Activated effector memory CD4-positive, alpha-beta T cell treated with Interleukin-2 at 50 U/mL for 16 hours (primary cell): ENCODE results near the gene CHN1.

ENCODE experiments used
- DNase-seq: peaks from one replicate; pipeline ENCODE4 v3.0.0-alpha.2; 2020

CHN1 gene, protein sequence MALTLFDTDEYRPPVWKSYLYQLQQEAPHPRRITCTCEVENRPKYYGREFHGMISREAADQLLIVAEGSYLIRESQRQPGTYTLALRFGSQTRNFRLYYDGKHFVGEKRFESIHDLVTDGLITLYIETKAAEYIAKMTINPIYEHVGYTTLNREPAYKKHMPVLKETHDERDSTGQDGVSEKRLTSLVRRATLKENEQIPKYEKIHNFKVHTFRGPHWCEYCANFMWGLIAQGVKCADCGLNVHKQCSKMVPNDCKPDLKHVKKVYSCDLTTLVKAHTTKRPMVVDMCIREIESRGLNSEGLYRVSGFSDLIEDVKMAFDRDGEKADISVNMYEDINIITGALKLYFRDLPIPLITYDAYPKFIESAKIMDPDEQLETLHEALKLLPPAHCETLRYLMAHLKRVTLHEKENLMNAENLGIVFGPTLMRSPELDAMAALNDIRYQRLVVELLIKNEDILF

GRCh38 chr2:175004980-175005732 is at the start of gene CHN1:
Gene CHN1 (minus strand): TSS chr2:175005381. CDS start chr2:175004912, 469 bp downstream.
- peak; percentile 62 for DNase-seq

- DNase-seq, result no peak
Measured at GRCh38 chr2:175054340-175054739, 49.2 kb upstream of the CHN1 start.

DNA sequence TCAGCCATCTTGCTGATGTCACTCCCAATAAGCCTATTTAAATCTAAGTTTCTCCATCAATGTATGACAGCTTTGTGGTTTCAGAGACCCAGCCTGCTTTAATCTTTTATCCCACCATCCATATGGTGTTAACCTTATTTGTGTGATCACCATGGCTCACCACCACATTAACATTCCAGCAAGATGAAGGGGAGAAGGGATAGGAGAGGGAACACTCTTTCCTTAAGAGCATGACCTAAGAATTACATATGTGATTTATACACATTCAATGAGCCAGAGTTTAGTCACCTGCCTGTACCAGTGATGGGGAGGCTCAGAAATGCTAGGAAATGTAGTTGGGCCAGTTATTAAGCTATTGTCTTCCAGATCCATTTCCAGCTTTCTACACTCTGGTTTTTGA is 44.5 kb upstream of the CHN1 start:
- DNase-seq, result no peak

GRCh38 chr2:175048275-175048674 is 43.1 kb upstream of the CHN1 start:
- no peak for DNase-seq

- no peak for DNase-seq
Measured at GRCh38 chr2:175039490-175039889, 34.3 kb upstream of the CHN1 start.

- no peak for DNase-seq
Measured at GRCh38 chr2:175039031-175039430, 33.9 kb upstream of the CHN1 start.

DNA sequence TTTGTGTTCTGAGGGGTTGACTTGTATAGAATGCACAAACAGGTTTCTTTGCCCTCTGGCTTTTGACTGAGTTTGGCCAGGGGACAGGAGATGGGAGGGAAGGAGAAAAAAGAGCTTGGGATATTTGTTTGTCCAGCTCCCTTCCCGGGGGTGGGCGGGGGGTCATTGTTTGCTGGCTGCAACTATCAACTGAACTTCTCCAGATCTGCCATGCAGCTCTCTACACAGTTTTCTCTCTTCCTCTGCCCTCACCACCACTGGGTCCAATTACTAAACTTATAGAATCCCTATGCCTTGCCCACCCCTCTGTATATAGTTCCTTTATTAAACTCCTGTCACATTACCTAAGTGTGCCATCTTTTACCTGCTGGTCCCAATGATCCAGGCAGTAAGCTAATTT is 32.8 kb upstream of the CHN1 start:
- no peak for DNase-seq

GRCh38 chr2:175036582-175037018 is 31.4 kb upstream of the CHN1 start:
- DNase-seq, result no peak

GRCh38 chr2:175035806-175036205 is 30.6 kb upstream of the CHN1 start:
- DNase-seq, result no peak

- no peak for DNase-seq
Measured at GRCh38 chr2:175034716-175035115, 29.5 kb upstream of the CHN1 start.

DNA sequence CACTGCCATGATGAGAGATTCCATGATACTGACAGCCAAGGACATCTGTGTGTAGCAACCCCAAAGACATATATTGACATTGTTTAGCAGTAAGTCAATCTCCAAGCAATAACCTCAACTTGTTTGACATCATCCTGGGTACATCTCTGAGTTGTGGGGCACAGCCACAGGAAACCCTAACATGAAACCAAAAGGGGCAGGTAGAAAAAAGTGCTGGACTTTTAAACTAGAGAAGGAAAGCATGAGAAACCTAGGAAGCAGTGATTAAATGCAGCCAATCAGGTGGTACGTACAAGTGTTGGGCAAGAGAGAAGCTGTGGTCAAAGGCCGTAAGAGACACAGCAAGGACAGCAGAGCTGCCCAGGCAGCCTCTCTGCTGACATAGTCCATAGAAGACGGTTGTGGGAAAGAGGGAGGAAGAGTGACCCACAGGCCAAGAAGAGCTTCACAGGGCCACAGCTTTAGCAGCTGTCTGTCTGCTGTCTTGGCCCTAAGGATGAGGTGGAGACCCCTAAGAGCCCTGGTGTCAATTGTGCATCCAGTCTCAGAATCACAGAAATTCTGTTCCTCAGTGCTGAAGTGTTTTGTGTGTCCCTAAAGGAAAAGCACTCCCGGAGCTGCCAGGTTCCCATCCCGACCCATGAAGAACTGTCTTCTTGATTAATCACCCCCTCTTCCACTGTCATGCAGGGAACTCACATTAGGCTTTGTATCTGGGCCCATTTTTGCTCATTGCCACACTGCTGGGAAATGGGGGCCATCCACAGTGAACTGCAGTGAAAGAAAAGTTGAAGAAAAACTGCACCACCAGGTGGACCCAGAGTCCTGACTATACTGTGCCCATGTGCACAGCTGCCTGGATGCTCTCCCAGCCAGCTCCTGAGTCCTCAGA is 25.4 kb upstream of the CHN1 start:
- DNase-seq, result no peak

GRCh38 chr2:175027755-175028154 is 22.6 kb upstream of the CHN1 start:
- no peak for DNase-seq

GRCh38 chr2:175026385-175026784 is 21.2 kb upstream of the CHN1 start:
- DNase-seq, result no peak

- DNase-seq, result no peak
Measured at GRCh38 chr2:175025946-175026345, 20.8 kb upstream of the CHN1 start.

DNA sequence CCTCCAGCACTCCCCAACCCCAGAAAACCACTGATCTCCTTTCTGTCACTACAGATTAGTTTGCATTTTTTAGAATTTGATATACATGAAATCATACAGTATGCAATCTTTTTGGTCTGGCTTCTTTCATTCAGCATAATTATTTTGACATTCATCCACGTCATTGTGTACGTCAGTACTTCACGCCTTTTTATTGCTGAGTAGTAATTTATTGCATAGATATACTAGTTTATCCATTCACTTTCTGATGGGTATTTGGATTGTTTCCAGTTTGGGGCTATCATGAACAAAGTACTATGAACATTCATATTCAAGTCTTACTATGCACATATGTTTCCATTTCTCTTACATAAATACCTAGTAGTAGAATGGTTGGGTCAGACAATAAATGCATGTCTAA is 20.1 kb upstream of the CHN1 start:
- DNase-seq, result no peak

GRCh38 chr2:175022923-175023322 is 17.7 kb upstream of the CHN1 start:
- DNase-seq, result no peak

DNA sequence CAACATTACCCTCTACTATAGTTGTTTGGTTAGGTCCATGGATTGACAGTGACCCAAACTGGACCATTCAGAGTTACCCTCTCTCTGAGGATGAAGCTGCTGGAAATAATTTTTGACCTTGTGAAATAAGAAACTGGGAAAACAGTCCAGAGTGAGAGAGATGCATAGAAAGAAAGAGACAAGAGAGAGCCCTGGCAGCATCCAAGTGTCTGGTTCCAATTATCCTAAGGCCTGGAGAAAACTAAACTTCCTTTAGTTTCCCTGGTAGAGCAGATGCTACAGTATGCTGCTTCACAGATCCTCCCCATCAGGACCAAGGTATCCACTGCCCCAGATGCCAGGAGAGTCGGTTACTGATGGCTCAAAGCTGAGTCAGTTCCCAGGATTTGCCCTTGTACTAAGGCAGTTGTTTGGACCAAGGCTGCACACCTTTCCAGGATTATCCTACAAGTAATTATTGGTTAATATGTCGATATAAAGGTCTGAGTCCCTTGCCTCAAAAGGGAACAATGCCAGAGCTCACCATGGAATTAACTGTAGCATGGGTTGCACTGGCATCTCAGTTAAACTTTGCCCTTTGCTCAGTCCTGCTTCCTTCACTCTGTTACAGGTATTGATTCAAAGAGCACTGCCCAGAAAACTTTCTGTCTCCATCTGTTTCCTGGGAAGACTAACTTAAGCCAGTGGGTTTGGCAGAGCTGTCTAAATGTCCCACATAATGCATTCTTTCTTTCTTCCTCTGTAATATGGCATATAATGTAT is 14.6 kb upstream of the CHN1 start:
- DNase-seq, result no peak

DNA sequence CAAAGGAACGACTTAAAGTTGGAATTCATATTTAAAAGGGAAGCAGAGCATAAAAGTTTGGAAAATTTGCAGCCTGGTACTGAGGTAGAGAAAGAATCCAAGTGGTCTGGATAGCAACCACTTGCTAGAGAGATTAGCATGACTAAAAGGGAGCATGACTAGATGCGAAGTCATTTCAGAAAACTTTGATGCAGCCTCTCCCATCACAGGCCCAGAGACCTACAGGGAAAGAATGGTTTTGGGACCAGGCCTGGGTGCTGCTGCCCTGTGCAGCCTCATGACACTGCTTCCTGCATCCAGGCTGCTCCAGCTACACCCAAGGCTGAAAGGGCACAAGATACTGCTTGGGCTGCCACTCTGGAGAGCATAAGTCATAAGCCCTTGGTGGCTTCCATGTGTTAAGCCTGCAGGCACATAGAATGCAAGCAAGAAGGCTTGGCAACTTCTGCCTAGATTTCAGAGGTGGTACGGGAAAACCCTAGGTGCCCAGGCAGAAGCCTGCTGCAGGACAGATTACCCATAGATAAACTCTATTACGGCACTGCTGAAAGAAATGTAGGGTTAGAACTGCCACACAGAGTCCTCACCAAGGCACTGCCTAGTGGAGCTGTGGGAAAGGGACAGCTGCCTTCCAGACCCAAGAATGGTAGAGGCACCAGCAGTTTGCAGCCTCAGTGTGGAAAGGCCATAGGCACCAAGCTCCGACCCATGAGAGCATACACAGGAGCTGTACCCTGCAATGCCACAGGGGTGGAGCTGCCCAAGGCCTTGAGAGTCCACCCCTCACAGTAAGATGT is 12.6 kb upstream of the CHN1 start:
- DNase-seq, result no peak

DNA sequence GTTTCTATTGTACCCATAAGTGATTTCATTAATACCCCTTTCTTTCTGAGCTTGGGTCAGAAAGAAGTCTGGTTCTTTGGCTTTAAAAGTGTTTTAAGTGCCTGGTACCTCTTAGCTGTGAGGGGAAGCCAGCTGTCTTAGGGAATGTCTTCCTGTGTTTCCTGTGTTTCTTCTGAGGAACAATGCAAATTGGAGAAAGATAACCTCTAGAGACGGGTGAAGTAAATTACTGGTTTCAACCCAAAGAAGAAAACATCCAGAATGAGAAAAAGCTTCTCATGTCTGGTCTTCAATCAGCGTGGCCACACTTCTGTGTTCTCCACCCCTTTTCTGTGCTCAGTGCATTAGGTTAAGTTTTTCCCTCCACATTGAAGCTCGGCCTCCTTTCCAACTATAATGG is 10.2 kb upstream of the CHN1 start:
- DNase-seq, result no peak

DNA sequence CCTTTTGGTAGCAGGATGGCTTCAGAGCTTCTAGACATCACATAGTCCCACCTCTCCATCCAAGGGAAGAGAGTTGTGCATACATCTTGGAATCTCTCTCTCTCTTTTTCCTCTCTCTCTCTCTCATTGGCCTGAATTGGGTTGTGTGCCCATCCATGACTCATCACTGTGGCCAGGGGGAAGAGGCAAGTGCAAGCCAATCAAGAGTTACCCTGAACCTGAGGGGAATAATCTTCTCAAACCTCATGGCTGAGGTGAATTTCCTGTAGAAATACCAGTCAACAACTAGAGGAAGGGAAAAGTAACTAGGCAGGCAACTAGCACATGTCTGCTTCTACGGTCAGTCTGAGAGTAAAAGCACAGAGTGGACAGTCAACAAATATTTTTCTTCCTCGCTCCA is 7.3 kb upstream of the CHN1 start:
- no peak for DNase-seq

- no peak for DNase-seq
Measured at GRCh38 chr2:175011505-175011904, 6.3 kb upstream of the CHN1 start.
